ENCODE measurements around the gene SUCLG2. TPM values are rescaled to one million over a fixed set of nuclear protein-coding genes. Genes with fewer than 3 reads are reported as not detected.

SUCLG2 gene
- total RNA-seq, 1 donor from 2014 or later: 47.1 TPM

DNA sequence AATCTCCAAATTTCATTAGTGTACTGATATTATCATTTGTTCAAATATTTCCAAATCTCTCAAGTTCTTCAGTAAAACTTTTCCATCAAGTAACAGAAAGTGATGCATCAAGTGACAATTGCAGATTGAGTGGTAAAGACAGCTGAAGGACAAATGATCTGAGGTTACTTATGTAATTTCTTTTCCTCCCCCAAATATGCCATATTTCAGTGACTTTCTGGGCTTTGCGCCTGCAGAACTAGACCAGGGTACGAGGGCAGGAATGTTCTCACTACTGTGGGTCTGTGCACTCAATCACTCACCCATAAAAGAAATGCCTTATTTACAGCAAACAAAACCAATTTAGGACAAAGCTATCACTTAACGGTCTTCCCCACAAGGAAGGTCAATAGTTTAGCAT lies 4.7 kb downstream of the SUCLG2 start:
- no peak for DNase-seq (ENCODE audit: low spot score)

DNA sequence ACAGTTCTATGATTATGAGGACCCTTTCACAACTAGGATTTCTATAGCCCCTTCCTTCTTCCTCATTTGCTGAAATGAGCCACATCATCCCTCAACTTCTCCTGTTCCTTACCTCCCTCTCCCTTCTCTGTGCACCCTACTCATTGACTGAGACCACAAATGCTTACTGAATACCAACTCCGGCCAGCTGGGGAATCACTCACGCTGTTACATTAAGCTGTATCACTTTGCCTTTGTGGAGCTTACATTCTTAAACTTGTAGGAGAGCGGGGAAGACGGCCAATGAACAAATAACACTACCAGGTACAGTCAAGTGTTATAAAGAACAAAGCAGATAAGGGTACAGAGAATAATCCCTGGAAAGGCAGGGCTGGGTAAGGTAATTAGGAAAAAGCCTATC lies 5.7 kb downstream of the SUCLG2 start:
- no peak for DNase-seq (ENCODE audit: low spot score)

DNA sequence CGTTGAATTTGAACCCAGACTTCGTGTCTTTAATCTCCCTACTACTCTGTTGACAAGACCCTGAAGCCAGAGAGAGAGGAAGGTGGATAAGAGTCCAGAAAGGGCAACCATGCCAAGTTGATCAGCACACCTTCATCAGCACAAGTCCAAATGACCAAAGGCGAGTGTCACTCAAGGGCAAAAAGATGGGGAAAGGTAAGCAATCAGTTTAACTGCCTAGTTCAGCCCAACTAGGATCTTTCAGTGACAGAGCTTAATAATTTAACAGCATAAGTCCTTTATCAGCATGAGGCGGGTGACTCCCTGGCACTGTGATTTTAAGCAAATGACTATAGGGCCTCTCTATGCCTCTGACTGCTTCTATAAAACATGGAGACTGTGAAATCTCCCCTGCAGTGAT lies 6.2 kb downstream of the SUCLG2 start:
- DNase-seq (ENCODE audit: low spot score): no peak

DNA sequence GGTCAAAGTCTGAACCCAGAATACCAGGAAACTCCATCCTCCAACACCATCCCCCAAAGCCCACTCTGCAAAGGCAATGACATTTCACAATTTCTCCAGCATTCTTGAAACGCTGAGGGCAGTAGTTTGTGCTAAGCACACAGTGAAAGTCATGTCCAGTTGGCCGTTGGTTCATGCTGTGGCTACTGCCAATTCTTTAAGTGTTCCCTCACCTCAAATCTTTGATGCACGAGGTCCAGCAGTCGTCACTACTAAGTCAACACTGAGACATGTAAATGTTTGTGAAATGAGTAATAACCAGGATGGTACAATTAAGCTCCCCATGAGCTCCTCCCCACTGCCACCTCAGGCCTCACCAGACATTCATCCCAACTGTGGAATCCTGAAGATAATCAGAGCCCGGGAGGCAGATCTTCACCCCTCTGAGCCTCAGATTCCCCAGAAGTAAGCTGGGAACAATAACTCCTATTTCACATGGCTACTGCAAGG lies 7.0 kb downstream of the SUCLG2 start:
- DNase-seq (ENCODE audit: low spot score): no peak

DNA sequence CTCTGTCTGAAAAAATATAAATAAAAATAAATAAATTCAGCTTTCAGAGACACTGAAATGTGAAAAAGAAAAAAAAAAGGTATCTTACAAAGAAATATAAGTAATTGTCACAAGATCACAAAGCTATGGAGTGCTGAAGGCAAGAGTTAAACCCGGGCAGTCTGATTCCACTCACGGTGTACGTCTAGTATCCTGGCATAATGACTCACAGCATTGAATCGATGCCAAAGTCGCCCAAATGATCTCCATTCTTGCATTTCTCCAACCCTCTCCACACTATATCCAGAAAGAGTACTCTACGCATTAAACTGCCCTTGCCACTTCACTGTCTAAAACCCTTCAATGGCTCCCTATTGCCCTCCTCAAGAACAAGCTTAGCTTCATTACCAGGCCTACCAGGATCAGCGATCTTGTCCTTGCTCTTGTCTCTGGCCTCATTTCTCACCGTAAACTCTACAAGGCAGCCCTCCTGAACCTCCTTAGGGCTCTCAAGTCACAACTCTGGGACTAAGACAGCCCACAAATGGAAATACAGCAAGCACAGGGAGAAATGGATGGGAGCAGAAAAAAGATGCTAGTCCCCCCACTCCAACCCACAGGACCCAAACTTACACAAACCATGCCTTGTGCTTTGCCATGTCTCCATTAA lies 7.7 kb downstream of the SUCLG2 start:
- DNase-seq (ENCODE audit: low spot score): no peak

DNA sequence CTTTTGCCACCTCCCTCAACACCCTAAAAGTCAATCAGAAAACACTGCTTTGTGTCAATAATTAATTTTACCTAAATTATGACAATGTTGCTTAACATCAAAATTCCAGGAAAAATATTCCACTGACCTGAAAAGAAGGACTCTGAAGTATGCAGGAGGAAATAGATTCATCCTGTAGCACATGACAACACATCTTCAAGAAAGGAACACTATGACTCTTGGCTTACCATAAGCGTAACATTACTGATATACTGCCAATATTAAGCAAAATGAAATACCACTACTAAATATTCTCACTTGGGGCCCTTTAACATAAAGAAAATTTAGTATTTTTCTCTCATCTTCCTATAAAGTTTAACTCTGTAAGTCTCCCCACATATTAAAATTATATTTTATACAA lies 9.6 kb downstream of the SUCLG2 start:
- no peak for DNase-seq (ENCODE audit: low spot score)

DNA sequence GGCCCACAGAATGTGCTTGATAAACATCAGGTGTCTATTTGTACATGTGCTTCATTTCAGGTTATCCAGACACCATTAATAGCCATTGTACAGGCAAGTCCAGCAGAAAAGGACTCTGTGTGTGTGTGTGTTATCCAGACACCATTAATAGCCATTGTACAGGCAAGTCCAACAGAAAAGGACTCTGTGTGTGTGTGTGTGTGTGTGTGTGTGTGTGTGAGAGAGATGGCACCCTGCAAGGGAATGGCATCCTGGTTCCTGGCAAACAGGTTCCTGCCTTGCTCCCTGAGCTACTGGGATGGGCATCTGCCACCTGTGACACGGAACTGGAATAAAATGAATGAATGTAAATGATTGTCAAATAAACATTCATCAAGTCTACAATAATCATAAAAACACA lies 11.7 kb downstream of the SUCLG2 start:
- DNase-seq (ENCODE audit: low spot score): no peak

DNA sequence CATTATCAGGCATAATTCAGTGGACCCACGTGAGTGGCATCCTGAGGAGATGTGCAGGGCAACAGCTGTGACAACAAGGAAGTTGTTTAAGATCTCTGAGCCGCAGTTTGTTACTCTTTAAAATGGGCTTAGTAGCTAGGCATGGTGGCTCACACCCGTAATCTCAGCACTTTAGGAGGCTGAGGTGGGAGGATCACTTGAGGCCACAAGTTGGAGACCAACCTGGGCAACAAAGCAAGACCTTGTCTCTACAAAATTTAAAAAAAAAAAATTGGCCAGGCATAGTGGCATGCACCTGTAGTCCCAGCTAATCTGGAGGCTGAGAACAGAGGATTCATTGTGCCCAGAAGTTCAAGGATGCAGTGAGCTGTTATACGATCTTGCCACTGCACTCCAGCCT lies 12.2 kb downstream of the SUCLG2 start:
- DNase-seq (ENCODE audit: low spot score): no peak

DNA sequence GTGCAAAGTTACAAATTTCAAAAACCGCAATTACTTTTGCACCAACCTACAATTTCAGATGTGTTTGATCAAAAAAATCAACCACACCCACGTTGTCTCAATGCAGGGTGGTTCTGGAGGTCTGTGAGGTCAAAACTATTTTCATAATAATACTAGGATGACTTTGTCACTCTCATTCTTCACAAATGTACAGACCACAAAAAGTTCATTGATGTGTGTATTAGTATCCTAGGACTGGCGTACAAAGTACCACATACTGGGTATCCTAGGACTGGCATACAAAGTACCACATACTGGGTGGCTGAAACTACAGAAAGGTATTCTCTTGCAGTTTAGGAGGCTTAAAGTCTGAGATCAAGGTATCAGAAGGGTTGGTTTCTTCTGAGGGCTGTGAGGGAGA lies 13.0 kb downstream of the SUCLG2 start:
- no peak for DNase-seq (ENCODE audit: low spot score)

DNA sequence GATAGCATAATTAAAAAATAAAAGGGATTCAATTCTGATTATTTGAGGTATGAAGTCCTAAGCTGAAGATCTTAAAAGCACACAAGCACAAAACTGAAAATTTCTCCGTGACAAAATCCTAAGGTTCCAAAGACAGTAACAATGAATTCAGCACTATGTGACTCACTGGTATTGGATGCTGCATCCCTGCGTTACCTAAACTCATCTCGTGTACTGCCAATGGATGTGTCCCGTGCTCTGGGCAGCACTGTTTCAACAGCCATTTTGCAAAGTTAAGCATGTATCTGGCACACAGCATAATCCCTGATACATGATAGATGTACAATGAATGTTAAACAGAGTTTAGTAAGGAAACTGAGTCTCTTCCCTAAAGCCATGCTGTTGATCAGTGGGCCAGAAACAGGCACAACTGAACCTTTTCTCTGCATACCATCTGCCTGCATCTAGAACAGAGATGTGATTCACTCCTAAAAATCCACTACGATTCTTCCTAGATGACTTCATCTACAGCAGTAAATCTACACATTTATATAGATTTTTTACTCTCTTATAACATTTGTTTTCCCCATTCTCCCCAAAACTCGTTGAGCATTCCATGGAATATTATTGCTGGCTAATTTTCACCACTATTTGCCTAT lies 14.3 kb downstream of the SUCLG2 start:
- DNase-seq (ENCODE audit: low spot score): no peak

DNA sequence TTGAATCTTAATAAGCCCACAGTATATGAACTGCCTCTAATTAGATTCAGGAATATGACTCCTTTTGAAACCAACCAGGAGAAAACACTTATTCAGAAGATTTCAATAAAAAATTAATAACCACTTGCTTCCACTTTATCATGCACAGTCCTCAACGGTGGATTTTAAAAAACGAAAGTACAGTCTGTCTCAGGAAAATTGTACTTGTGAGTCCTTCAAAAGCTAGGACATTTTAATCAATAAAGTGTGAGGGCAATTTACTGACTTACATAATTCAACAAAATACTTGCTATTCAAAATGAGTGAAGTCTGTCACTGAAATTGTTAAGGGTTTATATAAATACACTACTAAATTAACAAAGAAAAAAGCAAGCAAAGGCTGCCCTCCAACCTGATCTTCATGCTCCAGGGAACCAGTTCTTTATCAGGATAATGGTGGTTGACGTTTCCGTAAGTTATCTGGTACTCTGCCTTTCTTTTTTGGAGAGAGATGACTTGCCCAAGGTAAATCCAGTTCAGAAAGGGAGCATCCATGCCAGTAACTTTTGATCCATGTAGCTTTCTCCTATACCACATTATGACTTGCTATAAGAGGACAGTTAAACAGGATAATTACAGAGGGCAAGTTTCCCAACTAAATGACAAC lies 17.0 kb downstream of the SUCLG2 start:
- no peak for DNase-seq (ENCODE audit: low spot score)

DNA sequence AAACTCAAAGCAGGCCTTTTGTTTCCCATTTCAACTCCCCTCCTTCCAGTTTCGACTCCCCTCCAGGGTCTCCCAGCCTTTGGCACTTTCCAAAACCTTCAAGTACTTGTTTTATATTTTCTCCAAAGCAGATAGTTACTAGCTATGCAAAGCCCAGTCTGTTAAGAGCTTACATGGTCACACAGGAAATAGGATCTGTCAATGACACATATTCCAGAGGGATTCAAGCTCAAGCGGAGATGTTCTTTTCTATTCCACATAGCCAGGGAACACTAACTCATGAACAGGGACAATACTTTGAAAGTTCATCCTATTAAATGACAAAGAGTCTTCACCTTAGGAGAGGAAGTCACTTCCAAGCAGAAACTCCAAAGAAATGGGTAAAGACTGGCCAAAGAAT lies 18.6 kb downstream of the SUCLG2 start:
- no peak for DNase-seq (ENCODE audit: low spot score)

DNA sequence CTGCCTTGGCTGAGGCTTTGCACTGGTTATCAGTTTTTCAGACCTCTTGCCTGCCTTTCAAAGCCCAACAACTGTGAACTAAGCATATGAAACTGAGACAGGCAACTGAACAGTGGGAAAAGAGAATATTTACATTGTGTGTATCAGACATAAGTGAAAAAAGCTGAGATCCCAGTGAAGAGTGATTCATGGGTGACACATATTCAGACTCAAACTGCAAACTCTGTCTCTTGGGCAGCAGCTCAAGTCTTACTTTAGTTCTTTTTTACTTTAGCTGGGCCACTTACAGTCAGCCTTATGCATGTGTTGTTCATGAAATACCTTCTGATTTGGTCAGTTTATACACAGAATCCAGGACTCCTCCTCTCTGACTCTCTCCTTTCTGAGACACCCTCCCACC lies 19.2 kb downstream of the SUCLG2 start:
- DNase-seq (ENCODE audit: low spot score): no peak

DNA sequence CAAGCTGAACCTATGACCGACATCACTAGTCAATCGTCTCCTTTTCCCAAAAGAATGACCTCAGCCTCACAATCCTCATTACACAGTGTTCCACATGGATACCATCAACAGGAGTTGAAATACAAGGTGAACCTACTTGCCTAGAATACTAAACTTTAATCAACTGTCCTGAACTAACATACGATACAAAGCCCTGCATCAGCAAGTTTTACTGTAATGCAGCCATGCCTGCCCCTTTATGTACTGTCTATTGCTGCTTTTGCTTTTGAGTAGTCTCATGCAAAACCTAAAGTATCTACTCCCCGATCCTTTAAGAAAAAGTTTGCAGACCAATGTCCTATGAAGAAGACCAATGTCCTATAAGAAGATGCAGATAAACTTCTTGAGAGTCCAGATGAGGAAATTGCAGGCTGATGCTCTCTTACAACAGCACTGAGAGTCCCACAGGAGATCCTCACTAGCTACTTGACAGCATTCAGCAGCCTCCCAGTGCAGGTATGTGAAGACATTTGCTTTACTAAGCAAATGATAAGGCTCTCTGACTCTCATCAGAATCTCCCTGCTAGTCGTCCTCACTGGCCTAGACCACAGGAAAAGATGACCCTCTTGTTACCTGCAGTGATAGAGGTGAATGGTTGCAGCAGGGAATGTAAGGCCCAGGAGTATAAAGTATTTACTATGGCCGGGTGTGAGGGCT lies 23.6 kb downstream of the SUCLG2 start:
- no peak for DNase-seq (ENCODE audit: low spot score)

DNA sequence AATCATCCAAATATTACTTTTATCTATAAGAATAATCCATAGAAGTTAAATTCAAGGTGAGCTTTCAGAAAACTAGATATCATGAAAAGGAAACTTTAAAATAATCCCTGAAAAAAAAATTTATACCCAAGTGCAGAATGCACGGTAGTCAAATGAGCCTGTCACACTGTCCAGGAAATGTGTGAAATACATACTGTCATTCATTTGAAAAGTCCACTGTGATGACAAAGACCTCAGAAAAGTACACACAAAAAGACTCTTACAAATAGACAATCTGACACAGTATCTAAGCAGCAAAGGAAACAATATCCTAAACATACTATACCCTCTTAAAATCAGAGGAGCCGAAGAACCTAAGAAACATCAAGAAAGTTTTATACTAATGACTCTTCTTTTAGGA lies 29.7 kb downstream of the SUCLG2 start:
- no peak for DNase-seq (ENCODE audit: low spot score)

DNA sequence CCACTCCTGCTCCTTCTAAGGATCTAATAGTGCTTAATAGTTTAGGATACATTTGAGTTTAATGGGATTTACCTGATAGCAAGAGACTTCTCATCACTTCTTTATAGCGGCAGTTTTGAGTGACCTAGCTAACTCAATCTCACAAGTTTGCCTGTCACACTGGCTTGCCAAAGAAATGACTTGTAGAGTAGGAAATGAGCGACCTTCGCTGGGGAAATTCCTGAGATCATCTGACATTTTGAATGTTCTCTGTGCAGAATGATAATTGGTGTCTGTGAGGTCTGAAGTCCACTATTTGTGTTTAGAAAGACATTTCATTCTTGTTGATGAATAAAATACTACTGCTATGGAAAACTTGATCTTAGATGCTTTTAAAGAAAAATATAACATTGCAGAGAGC lies 30.3 kb downstream of the SUCLG2 start:
- DNase-seq (ENCODE audit: low spot score): no peak

DNA sequence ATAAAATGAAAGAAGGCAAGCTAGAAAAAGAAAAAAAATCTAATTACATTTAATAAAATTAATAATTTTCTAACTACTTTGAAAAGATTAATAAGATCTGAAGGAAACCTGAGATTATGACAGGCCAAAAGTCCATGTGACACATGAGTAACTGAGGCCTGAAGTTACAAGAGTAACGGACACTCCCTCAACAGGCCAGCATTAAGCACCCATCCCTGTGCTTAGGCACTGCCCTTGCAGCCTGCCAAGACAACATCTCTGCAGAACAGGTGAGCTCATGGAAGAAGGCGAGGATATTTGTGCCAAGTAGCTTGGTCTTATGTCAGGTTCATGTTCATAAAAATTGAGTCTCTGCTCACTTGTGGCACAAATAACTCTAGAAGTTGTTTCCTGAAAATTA lies 31.8 kb downstream of the SUCLG2 start:
- DNase-seq (ENCODE audit: low spot score): no peak

DNA sequence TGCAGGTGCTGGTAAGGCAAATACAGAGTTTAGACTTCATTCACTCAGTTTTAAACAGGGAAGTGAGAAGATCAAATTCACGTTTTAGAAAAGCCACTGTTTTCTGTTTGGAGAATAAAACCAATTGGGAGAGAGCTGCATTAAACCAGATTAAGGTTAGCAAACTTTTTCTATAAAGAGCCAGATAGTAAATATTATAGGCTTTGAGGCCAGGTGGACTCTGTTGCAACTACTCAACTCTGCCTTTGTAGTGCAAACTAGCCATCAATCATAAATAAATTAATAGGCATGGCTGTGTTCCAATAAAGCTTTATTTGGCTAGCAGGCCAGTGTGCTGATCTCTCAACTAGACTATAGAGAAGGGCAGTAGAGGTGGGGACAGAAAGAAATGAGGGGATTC lies 33.5 kb downstream of the SUCLG2 start:
- no peak for DNase-seq (ENCODE audit: low spot score)

DNA sequence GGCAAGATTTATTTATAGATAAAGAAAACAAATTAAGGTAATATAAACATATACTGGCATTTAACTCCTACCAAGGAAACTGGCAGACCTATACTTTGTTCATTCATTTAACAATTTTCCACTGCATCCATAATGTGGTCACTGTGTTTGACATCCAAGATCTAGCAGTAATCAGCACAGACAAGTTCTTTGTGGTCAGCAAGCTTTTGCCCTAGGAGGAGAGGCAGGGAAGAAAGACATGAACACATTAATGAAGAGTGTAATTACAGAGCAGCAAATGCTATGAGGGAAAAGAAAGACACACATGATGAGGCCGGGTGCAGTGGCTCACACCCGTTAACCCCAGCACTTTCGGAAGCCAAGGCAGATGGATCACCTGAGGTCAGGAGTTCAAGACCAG lies 34.4 kb downstream of the SUCLG2 start:
- DNase-seq (ENCODE audit: low spot score): no peak

DNA sequence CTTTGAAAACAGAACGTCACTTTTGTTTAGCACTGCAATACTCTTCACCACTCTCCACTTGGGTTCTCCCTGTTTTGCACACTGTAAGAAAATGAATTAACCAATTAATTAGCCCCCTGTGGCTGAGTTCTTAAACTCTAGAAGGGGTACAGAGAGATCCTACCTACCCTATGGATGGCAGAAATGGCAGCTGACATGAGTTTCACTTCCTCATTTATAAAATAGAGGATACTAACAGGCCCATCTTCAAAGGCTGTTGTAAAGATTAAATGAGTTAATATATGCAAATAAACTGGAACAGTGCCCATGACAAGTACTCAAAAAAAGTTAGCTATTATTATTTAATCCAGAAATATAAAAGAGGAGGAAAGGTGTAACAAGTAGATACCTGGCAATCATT lies 36.9 kb downstream of the SUCLG2 start:
- DNase-seq (ENCODE audit: low spot score): no peak

DNA sequence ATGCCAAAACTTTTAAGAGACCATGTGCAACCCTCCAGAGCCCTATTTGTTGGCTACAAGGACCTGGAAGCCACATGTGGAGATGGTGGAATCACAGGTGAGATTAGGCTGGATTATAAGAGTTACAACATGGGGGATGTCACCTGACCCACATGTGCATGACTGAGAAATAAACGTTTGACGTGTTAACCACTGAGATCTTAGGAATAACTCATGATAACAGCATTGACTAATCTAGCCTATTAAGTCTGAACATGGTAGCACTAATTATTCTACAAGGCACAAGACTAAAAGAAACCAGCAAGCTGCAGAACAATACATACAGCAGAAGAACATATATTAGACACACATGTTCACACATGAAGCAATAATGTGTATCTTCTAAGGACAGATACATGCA lies 38.4 kb downstream of the SUCLG2 start:
- DNase-seq (ENCODE audit: low spot score): no peak

DNA sequence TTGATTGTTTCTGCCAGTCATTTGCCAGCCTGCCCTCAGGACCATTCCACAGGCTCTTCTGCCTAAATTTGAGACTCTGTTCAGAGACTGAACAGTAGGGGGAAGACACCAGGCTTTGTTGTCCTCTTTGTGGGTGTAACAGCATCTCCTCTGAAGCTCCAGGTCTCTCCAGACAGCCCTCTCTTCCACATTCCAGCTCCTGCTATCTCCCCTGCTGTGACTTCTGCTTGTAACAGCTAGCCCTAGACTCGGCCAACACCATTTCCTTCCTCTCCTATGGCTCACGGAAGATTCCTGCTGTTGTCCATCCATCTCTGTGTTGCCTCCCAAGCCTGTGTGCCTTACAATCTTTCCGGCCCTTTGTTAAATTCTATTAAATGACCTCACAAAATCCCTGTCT lies 40.2 kb downstream of the SUCLG2 start:
- DNase-seq (ENCODE audit: low spot score): no peak
